M059J (cell line): Measurements from ENCODE around the gene CD200R1L. TPM values are rescaled to one million over a fixed set of nuclear protein-coding genes. Genes with fewer than 3 reads are reported as not detected.

Experiments used
- total RNA-seq: library from RNA; depleted of rRNA; stranded (reverse); fragments of >200 nt; shearing (Covaris generic); gene quantifications from 2 replicates; pipeline ENCODE4 v1.2.3, GENCODE V29; 2014; rRNA removed

The CD200R1L gene
- total RNA-seq, 1 experiment from 2014 or later, result not detected

Other genes with a start within 250 kb of the CD200R1L start
- gene CCDC80, start 205.7 kb downstream of the CD200R1L start, total RNA-seq, result 136 and 288 TPM in 2 replicates
- 0.12 TPM in 1 of 2 replicates, not detected in the other for gene CD200R1, start 128.2 kb upstream of the CD200R1L start, total RNA-seq
- gene GTPBP8, start 144.1 kb upstream of the CD200R1L start, total RNA-seq, result 48.9 and 55.3 TPM in 2 replicates